K562 (cell line): ENCODE results near the gene TSPAN32. TPM values are rescaled to one million over a fixed set of nuclear protein-coding genes. Genes with fewer than 3 reads are reported as not detected.

Experiments
- ATAC-seq: fragments of 200-7000 bp; cut with Tn5 transposase; 3 replicates; pipeline ENCODE4 v1.9.1; 2020; ENCODE audit warnings: moderate library complexity
- BruUV-seq: library from RNA; stranded (reverse); fragments of 400-500 nt; replicated peaks from 2 replicates; lab custom pipeline; 2021; lab: Mats Ljungman, UMichigan
- CTCF ChIA-PET: fragments of 300-600 bp; formaldehyde crosslinking; extraction: SDS; loops from one replicate; lab custom pipeline; 2021; ENCODE audit warnings: low intra/inter-chr PET ratio; lab: Yijun Ruan, JAX
- POLR2A ChIA-PET: fragments of 300-600, 350-650 bp; sonication (Branson Sonifier 250); formaldehyde crosslinking; extraction: SDS; loops from one replicate; lab custom pipeline; 2021; ENCODE audit warnings: antibody characterized with exemption, inconsistent platforms; lab: Yijun Ruan, JAX
- DNase-seq, 4 experiments: peaks; one replicate each; pipeline versions ENCODE4 v3.0.0 to v3.0.0-alpha.2; 2011 to 2018; ENCODE audit warnings: low spot score in 3 of 4, mixed read lengths in 3 of 4; ENCODE audit errors: extremely low read depth in 1 of 4
- FAIRE-seq: peaks from 2 replicates; lab custom pipeline; 2011; peaks lifted over from hg19 to GRCh38; lab: Jason Lieb, UNC
- H2AFZ ChIP-seq: 2 replicates; pipeline ENCODE4 v1.6.0; 2011; ENCODE audit warnings: low read depth, low read length, control low read depth, inconsistent platforms
- H3K27ac ChIP-seq: fragments of 200-600 bp; 3 replicates; pipeline ENCODE4 v1.8.0; 2011; ENCODE audit warnings: low read depth, mild to moderate bottlenecking, control low read depth, inconsistent platforms, low read length, moderate library complexity, mixed read lengths; ENCODE audit errors: extremely low read depth
- H3K27me3 ChIP-seq, 2 experiments: fragments of 300-600 bp in 1 of 2; 2 replicates in 1 of 2; 3 replicates in 1 of 2; pipeline versions ENCODE4 v1.6.0 to v1.8.0; 2011; ENCODE audit warnings: inconsistent platforms in 2 of 2, low read length in 2 of 2, mild to moderate bottlenecking in 1 of 2, mixed read lengths in 1 of 2, moderate library complexity in 1 of 2; ENCODE audit not compliant: control insufficient read depth in 2 of 2, insufficient read depth in 2 of 2
- H3K36me3 ChIP-seq: fragments of 300-600 bp; 3 replicates; pipeline ENCODE4 v1.8.0; 2011; ENCODE audit warnings: mild to moderate bottlenecking, low read length, inconsistent platforms; ENCODE audit not compliant: control insufficient read depth, insufficient read depth
- H3K4me1 ChIP-seq, 2 experiments: fragments of 200-600 bp in 1 of 2; replicated peaks in 1 of 2; 2 replicates in 1 of 2; 3 replicates in 1 of 2; pipeline versions ENCODE4 v1.5.1 to v1.8.0; 2011; ENCODE audit warnings: inconsistent platforms in 2 of 2, low read length in 2 of 2, mild to moderate bottlenecking in 1 of 2, mixed read lengths in 1 of 2, moderate library complexity in 1 of 2; ENCODE audit not compliant: control insufficient read depth in 2 of 2, insufficient read depth in 2 of 2
- H3K4me2 ChIP-seq: 2 replicates; pipeline ENCODE4 v1.6.1; 2011; ENCODE audit warnings: low read length, control low read depth, inconsistent platforms, mixed read lengths; ENCODE audit not compliant: insufficient read depth
- H3K4me3 ChIP-seq: fragments of 200-600 bp; sonication (generic), shearing (Covaris generic); 2 replicates; pipeline ENCODE4 v1.5.1; 2016; ENCODE audit warnings: control low read depth, inconsistent platforms
- H3K79me2 ChIP-seq: fragments of 200-600 bp; 3 replicates; pipeline ENCODE4 v1.8.0; 2011; ENCODE audit warnings: low read length, inconsistent platforms; ENCODE audit not compliant: control insufficient read depth, insufficient read depth
- H3K9ac ChIP-seq, 2 experiments: 2 replicates each; pipeline versions ENCODE4 v1.6.0 to v1.6.1; 2011; ENCODE audit warnings: low read depth in 2 of 2, low read length in 2 of 2, control low read depth in 1 of 2, inconsistent platforms in 1 of 2, mild to moderate bottlenecking in 1 of 2, mixed read lengths in 1 of 2; ENCODE audit not compliant: insufficient read depth in 1 of 2
- H3K9me1 ChIP-seq: one replicate; pipeline ENCODE4 v1.6.0; 2011; ENCODE audit warnings: inconsistent platforms, mild to moderate bottlenecking, low read length, moderate library complexity; ENCODE audit not compliant: control insufficient read depth, insufficient read depth
- H3K9me3 ChIP-seq: replicated peaks from 2 replicates; pipeline ENCODE4 v1.5.1; 2011; ENCODE audit warnings: low read depth, low read length, inconsistent platforms; ENCODE audit not compliant: control insufficient read depth, insufficient read depth
- H4K20me1 ChIP-seq: replicated peaks from 2 replicates; pipeline ENCODE4 v1.6.1; 2011; ENCODE audit warnings: low read length, inconsistent platforms, mixed read lengths; ENCODE audit not compliant: control insufficient read depth, insufficient read depth
- CBFA2T3 ChIP-seq: fragments of 450-650 bp; IDR thresholded peaks from 2 replicates; pipeline ENCODE4 v1.6.1; 2017
- CHCHD3 ChIP-seq: fragments of 250-450 bp; sonication (Bioruptor Pico); IDR thresholded peaks from 2 replicates; pipeline ENCODE4 v2.1.2; 2022; ENCODE audit warnings: mild to moderate bottlenecking
- NCOA6 ChIP-seq: fragments of 450-650 bp; IDR thresholded peaks from 2 replicates; pipeline ENCODE4 v1.6.1; 2017; ENCODE audit warnings: mild to moderate bottlenecking
- SOX6 ChIP-seq: fragments of 450-650 bp; IDR thresholded peaks from 2 replicates; pipeline ENCODE4 v1.6.1; 2014; ENCODE audit warnings: mild to moderate bottlenecking
- TBL1XR1 ChIP-seq, 2 experiments: IDR thresholded peaks; 2 replicates each; pipeline ENCODE4 v1.6.1; 2012; ENCODE audit warnings: improper control_type of control experiment in 2 of 2, low read length in 2 of 2, mild to moderate bottlenecking in 1 of 2
- TBP ChIP-seq: optimal IDR thresholded peaks from 2 replicates; pipeline ENCODE3; 2011; ENCODE audit warnings: low read depth, low read length, improper control_type of control experiment
- TRIM28 ChIP-seq: fragments of 450-650 bp; IDR thresholded peaks from 2 replicates; pipeline ENCODE4 v1.6.1; 2017
- USF1 ChIP-seq: sonication (generic); formaldehyde crosslinking; IDR thresholded peaks from 2 replicates; pipeline ENCODE4 v1.9.0; 2022; ENCODE audit warnings: mild to moderate bottlenecking, missing genetic modification reagents
- ZFP30 ChIP-seq: fragments of 250-450 bp; sonication (Bioruptor Pico); IDR thresholded peaks from 2 replicates; pipeline ENCODE4 v1.8.0; 2022; ENCODE audit warnings: moderate library complexity, mild to moderate bottlenecking, inconsistent platforms, borderline replicate concordance
- ZNF347 ChIP-seq: fragments of 450-650 bp; formaldehyde crosslinking; IDR thresholded peaks from 2 replicates; pipeline ENCODE4 v1.4.0; 2020; ENCODE audit warnings: low read depth, mild to moderate bottlenecking, moderate library complexity
- ZNF407 ChIP-seq: fragments of 450-650 bp; IDR thresholded peaks from 2 replicates; pipeline ENCODE4 v1.6.1; 2016; ENCODE audit warnings: low read depth
- WGBS: fragments of 100-300 bp; shearing (Covaris generic); methylation state at CpG from one replicate; pipeline ENCODE4 v1.1.6; 2016; ENCODE audit warnings: low coverage, mixed read lengths; ENCODE audit not compliant: insufficient coverage; ENCODE audit errors: missing lambda C conversion rate; 5-methylcytosine and 5-hydroxymethylcytosine counted together
- in situ Hi-C: fragments of 300-500 bp; cut with MboI; formaldehyde crosslinking; loops from 4 replicates; pipeline ENCODE4 v1.15.0; 2018; ENCODE audit warnings: inconsistent platforms, mixed read lengths
- intact Hi-C: fragments of 100-400 bp; cut with micrococcal nuclease; formaldehyde crosslinking; loops from 2 replicates; pipeline ENCODE4 v1.14.2; 2022
- polyA plus RNA-seq, 8 experiments: library from polyadenylated mRNA; depleted of rRNA in 4 of 8; stranded (reverse) in 5 of 8; unstranded in 3 of 8; fragments of >200 nt; fragmentation: Nextera tagmentation in 2 of 8; fragmentation: Illumina TruSeq in 1 of 8; extraction: Ambion mirVana in 2 of 8; extraction: Trizol in 1 of 8; gene quantifications; 2 replicates each; pipeline versions ENCODE4 v1.2.1 to v1.2.3, GENCODE V29; 2011 to 2014; ENCODE audit warnings: inconsistent platforms in 1 of 8, missing spikeins in 1 of 8
- total RNA-seq, 7 experiments: library from RNA; depleted of rRNA in 6 of 7; stranded (reverse); fragments of >200 nt in 6 of 7; fragmentation: Illumina TruSeq in 2 of 7; extraction: Trizol in 2 of 7; gene quantifications; 2 replicates each; pipeline versions ENCODE4 v1.2.1 to v1.2.3, GENCODE V29; 2011 to 2021; ENCODE audit warnings: low replicate concordance in 1 of 7

TSPAN32 gene
- total and polyA plus RNA-seq, 9 of the 15 experiments (the other 6 are each of a cell fraction or from before 2014, with no cell fraction given), result 0.21 to 7.3 (median 2.6) TPM

- TF ChIP-seq USF1 (CRISPR knock-in tag), result no peak
- no peak for TF ChIP-seq TBL1XR1 (IDR thresholded peaks at IDR 0.05; ENCODE audit: low read length in 2 of 2)
- no peak for TF ChIP-seq ZNF347 (CRISPR knock-in tag)
- TF ChIP-seq NCOA6, result no peak
Observed at GRCh38 chr11:2267306-2267850, 34.4 kb upstream of the TSPAN32 start (continued).

- peak overlapping the region; percentile 59; the same call in 1 of the 2 replicates for H2AFZ ChIP-seq
- peaks cover 6 to 81% of the 10 kb centered on the region in 2 experiments; a peak in 3 of 5 replicates for H3K27me3 ChIP-seq
- FAIRE-seq, result no peak
- 45% methylated on average over 26 of the region's 26 CpGs for WGBS
- ATAC-seq, result no peak
- in situ Hi-C loops, result no loop called here
- intact Hi-C loops, result no loop called here
- H3K27ac ChIP-seq, result no peak overlapping the region
- H3K9ac ChIP-seq, result peak overlapping the region in 1 of 2 experiments; percentile 52; a peak in 2 of 4 replicates
- BruUV-seq, result no TSS peak
- no peak overlapping the region; the same call in 1 of the 2 replicates for H3K4me2 ChIP-seq
- peak in 1 of 4 experiments; percentile 10 for DNase-seq
- CTCF ChIA-PET, result no interaction called here
- H3K36me3 ChIP-seq, result no peaks in the 10 kb centered on the region
- H3K4me3 ChIP-seq, result peak overlapping the region; percentile 38; the same call in 1 of the 2 replicates
- no peaks in the 10 kb centered on the region for H3K9me1 ChIP-seq
- peaks cover 6% of the 10 kb centered on the region; the same call in 1 of the 2 replicates for H4K20me1 ChIP-seq
- H3K9me3 ChIP-seq, result no peaks in the 10 kb centered on the region
- peaks cover 8 to 55% of the 10 kb centered on the region in 2 experiments; a peak in 4 of 5 replicates for H3K4me1 ChIP-seq
- POLR2A ChIA-PET, result no interaction called here
- H3K79me2 ChIP-seq, result no peaks in the 10 kb centered on the region
- no peak for TF ChIP-seq TRIM28
- TF ChIP-seq CHCHD3, result no peak
- no peak for TF ChIP-seq TBP
- TF ChIP-seq SOX6, result no peak
- no peak for TF ChIP-seq ZNF407
- TF ChIP-seq ZFP30 (CRISPR knock-in tag), result no peak
- TF ChIP-seq CBFA2T3, result no peak
- TF ChIP-seq NCOA6, result no peak
Observed at GRCh38 chr11:2267851-2268728, 33.7 kb upstream of the TSPAN32 start.
